HG03565 (cell line): ENCODE data around the gene ZDHHC9.

Source experiments
- ATAC-seq: cut with Tn5 transposase; IDR thresholded peaks from one replicate; pipeline ENCODE4 v1.9.1; 2021; ENCODE audit warnings: mild to moderate bottlenecking, moderate library complexity; ENCODE audit not compliant: unreplicated experiment

Gene ZDHHC9

GRCh38 chrX:129768586-129769466 lies 74.9 kb downstream of the ZDHHC9 start:
- no peak for ATAC-seq

- ATAC-seq: no peak
Observed at GRCh38 chrX:129768186-129768585, 75.5 kb downstream of the ZDHHC9 start.

- ATAC-seq: no peak
Observed at GRCh38 chrX:129763666-129764065, 80.0 kb downstream of the ZDHHC9 start.

- no peak for ATAC-seq
Observed at GRCh38 chrX:129762448-129762847, 81.2 kb downstream of the ZDHHC9 start.

- ATAC-seq: no peak
Observed at GRCh38 chrX:129761596-129761995, 82.1 kb downstream of the ZDHHC9 start.

GRCh38 chrX:129760981-129761380 lies 82.7 kb downstream of the ZDHHC9 start:
- ATAC-seq: no peak

- ATAC-seq: no peak
Observed at GRCh38 chrX:129760155-129760554, 83.5 kb downstream of the ZDHHC9 start.

GRCh38 chrX:129759576-129760061 lies 84.1 kb downstream of the ZDHHC9 start:
- ATAC-seq: no peak

GRCh38 chrX:129755779-129756650 lies 87.7 kb downstream of the ZDHHC9 start:
- ATAC-seq: no peak

- ATAC-seq: no peak
Observed at GRCh38 chrX:129754056-129755024, 89.3 kb downstream of the ZDHHC9 start.
